ENCODE measurements around the gene DOCK2.

The DOCK2 gene

DNA sequence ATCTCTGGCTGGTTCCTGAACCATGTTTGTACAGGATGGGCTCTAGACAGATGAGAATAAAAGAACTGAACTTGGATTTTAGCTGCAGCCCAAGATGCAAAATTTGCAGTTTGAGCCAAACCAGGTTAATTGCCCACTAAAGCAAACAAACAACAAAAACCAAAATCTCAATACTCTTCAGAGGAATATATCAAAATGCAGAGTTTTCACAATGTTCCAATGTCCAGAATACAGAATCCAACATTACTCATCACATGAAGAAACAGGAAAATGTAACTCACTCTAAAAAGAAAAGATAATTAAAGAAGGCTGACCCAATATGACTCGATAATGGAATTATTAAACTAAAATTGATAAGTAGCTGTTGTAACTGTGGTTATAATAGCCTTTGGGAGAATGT, 489.0 kb downstream of the DOCK2 start:
- no peak for DNase-seq (ENCODE audit: low read depth)

GRCh38 chr5:170126626-170127025, 489.6 kb downstream of the DOCK2 start:
- DNase-seq (ENCODE audit: low read depth): no peak

GRCh38 chr5:170131235-170131634, 494.2 kb downstream of the DOCK2 start:
- no peak for DNase-seq (ENCODE audit: low read depth)

DNA sequence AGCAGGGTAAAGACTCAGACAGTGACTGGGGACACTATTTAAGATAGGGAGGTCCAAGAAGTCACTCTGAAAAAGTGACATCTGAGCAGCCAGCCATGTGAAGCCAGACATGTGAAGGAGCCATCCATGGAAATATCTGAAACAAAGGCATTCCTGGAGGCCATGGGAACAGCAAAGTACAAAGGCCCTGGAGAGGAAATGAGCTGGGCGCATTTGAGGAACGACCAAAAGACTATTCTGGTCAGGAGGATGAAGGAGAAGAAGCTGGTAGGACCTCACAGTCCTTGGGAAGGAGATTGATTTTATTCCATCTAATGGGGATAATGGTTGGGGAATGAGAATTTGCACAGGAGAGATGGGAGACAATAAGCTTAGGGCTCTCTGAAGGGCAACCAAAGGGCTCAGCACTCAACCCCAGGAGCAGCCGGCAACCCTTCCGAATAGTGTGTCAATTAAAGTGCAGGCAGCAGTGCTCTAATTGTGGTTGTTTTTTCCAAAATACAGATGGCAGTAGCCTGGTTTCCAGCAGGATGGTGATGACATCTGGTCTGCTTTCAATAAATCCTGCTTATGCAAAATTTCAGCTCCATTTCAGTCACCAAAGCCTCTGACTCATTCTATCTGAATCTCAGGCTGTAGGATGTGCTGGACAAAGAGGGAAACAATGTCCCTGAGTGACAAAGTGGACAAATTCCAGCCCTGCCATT, 495.3 kb downstream of the DOCK2 start:
- DNase-seq (ENCODE audit: low read depth): no peak
